HG02623 (cell line): ENCODE results near the gene WDR18.
"Not testable (repeated sequence)": the region's sequence is repeated elsewhere in the genome, so short reads cannot be mapped to it uniquely, and the experiment has no call there.

ENCODE experiments used
- ATAC-seq: cut with Tn5 transposase; IDR thresholded peaks from one replicate; pipeline ENCODE4 v1.9.1; 2021; ENCODE audit warnings: moderate library complexity; ENCODE audit not compliant: unreplicated experiment

Gene WDR18

DNA sequence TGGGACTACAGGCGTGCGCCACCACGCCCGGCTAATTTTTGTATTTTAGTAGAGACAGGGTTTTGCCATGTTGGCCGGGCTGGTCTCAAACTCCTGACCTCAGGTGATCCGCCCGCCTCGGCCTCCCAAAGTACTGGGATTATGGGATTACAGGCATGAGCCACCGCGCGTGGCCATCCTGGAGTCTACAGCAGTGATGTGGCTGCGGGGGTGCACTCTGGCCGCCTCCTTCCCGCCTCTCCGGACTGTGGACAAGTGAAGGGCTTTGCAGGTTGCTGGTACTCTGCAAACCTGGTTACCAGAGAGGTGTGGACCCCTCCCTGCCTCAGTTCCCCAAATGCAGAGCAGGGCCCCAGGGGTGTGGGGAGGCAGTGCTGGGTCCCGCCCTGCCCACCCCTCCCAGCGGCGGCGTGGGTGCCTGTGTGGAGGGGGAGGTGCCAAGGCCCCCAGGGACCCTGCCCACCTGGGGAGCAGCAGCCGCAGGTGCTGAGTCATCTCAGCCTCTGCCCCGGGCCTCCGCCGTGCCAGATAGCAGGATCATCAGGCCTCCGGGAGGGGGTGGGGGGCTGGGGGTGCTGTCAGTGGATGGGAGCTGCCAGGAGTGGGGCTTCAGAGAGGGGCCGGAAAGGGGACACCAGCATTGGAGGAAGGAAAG is 35.2 kb upstream of the WDR18 start:
- no peak for ATAC-seq

DNA sequence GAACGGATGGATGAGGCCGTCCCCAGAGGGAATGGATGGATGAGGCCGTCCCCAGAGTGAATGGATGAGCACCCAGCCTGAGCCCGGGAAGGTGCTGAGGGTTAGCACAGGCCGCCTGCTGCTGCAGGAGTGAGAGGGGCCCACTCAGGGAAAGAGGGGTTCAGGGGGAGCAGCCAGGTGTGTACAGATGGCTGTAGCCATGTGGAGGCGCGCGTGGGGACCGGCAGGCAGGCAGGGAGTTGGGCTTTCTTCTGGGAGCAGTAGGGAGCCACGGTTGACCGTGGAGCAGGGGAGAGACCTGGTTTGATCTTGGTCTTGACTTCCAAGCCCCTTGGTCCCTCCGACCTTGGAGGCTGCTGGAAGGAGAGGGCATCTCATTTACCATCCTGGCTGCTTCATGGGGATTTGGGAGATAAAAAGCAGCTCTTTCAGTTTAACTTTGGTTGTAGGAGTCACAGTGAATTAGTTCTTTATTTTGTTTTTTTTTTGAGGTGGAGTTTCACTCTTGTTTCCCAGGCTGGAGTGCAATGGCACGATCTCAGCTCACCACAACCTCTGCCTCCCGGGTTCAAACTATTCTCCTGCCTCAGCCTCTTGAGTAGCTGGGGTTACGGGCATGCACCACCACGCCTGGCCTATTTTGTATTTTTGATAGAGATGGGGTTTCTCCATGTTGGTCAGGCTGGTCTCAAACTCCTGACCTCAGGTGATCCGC is 33.6 kb upstream of the WDR18 start:
- ATAC-seq: no peak

GRCh38 chr19:952049-952679 is 32.0 kb upstream of the WDR18 start:
- no peak for ATAC-seq

DNA sequence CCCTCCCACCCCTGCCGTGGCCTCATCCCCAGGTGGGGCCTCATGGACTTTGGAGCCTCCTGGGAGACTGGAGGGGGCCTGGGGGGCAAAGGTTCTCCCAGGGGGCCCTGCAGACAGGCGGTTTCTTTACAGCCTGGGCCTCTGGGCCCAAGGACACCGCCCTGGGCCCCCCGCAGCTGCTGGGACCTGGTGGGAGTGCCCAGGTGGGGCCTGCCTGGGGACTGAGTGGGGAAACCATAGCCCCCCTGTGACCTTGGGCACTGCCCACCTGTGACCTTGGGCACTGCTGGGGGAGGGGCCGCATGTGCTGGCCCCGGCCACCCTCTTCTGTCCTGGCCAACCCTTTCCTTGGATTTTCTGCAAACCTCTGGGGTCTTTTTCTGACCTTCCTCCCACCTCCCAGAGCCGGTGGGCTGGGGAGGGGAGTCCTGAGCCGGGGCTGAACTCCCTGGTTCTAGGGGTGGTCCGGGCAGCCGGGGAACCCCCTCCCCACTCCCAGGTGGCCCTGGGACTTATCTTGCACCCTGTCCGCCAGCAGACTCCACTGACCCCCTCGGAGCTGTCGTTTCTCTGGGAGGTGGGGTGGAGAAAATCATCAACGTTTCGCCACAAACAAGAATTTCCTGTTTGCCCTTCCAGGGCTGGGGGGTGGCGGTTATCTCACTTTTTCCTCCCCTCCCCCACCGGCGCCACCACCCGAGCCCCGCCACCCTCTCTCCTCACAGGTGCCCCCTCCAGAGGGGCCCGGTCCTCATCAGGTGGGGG is 31.3 kb upstream of the WDR18 start:
- no peak for ATAC-seq

GRCh38 chr19:953445-954271 is 30.5 kb upstream of the WDR18 start:
- ATAC-seq: no peak

DNA sequence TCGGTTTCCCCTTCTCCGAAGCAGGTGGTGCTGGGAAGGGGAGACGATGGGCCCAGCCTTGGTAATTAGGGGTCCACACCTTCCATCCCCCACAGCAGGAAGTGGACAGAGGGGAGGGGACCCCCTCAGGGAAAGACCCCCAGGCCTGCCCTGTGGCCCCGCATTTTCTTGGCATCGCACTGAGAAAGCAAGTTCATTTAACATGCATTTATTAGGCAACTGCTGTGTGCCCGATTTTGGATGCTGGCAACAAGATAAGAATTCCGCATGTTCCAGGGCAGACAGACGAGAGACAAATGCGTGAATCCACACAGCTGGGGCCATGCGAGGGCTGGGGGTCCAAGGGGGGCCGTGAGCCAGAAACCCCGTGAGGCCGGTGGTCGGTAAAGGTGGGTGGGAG is 29.9 kb upstream of the WDR18 start:
- ATAC-seq: no peak

DNA sequence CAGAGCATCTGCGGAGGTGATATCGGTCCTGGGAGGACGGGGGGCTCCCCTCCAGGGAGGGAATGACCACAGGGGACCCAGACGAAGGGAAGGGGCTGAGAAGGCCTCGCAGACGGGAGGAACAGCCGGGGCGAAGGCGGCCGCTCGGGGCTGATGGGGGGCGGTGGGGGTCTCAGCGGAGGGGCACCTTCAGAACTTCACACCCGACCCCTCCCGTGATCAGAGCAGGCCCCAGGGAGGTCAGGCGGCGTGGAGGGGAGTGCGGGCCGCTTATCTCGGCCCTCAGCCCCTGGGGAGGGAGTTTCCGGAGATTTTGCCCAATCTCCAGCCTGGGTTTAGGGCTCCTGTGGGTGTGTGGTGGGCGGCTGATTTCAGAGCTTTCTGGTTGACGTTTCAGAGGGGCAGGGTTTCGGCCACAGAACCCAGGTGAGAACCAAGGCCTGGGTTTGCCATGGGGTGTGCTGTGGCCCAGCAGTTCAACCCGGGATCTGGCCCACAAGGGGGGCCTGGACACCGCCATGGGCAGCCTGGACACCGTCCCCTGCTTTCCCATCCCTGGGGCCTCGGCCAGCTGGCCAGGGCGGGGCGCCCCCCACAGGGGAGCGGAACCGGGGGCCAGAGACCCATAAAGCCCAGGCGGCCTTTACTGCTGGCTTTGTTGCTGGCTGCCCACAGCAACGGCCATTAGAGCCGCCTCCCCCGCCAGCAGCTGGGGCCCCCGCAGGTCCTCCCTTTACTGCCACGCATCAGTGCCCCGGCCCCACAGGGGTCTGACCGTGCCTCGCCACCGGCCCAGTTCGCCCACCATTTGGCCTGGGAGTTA is 29.3 kb upstream of the WDR18 start:
- no peak for ATAC-seq

GRCh38 chr19:955803-956765 is 28.1 kb upstream of the WDR18 start:
- no peak for ATAC-seq

- ATAC-seq: no peak
Measured at GRCh38 chr19:956766-957440, 27.2 kb upstream of the WDR18 start.

DNA sequence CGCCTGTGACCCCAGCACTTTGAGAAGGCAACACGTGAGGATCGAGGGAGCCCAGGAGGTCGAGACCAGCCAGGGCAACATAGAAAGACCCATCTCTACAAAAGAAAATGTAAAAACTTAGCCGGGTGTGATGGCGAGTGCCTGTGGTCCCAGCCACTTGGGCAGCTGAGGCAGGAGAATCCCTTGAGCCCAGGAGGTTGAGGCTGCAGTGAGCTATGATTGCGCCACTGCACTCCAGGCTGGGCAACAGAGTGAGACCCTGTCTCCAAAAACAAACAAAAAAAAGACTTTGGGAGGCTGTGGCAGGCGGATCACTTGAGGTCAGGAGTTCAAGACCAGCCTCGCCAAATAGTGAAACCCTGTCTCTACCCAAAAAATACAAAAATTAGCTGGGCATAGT is 26.6 kb upstream of the WDR18 start:
- not testable (repeated sequence) for ATAC-seq

DNA sequence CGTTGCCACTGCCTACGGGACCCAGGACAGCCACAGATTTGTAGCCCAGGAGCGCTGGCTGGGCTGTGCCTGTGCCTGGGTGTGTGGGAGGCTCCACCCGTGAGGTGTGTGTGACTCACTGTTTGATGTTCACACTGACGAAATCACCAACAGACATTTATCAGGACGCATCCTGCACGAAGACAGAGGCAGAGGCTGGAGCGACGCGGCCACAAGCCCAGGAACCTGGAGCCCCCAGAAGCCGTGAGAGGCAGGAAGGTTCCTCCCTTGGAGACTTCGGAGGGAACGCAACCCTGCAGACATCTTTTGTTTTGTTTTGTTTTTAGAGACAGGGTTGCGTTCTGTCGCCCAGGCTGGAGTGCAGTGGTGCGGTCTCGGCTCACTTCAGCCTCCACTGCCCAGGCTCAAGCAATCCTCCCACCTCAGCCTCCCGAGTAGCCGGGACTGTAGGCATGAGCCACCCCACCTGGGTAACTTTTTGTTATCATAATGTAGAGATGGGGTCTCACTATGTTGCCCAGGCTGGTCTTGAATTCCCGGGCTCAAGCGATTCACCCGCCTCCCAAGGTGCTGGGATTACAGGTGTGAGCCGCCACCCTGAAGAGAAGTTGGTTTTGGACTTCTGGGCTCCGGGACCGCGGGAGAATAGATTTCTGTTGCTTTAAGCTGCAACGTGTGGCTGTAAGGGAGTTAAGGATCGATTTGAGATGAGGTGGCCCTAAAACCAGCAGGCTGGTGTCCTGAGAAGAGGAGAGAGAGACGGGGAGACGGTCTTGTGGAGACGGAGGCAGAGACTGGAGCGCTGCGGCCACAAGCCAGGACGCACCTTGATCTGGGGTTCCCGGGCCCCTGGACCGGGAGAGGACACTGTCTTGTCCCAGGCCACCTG is 24.9 kb upstream of the WDR18 start:
- ATAC-seq: no peak

- ATAC-seq: no peak
Measured at GRCh38 chr19:960020-960419, 24.1 kb upstream of the WDR18 start.

DNA sequence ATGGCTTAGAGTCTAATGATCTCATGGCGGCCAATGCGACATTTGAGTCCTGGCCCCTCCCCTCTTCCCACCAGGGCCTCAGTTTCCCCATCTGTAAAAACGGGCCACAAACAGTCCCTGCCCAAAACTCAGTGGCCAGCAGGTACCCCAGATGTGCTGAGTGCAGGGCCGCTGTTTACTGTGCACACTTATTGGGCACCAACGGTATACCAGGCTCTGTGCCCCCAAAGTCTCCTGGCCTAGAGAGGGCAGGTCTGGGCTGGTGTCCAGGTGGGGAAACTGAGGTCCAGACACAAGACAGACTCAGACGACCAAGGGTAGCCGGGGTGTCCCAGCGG is 23.6 kb upstream of the WDR18 start:
- no peak for ATAC-seq

DNA sequence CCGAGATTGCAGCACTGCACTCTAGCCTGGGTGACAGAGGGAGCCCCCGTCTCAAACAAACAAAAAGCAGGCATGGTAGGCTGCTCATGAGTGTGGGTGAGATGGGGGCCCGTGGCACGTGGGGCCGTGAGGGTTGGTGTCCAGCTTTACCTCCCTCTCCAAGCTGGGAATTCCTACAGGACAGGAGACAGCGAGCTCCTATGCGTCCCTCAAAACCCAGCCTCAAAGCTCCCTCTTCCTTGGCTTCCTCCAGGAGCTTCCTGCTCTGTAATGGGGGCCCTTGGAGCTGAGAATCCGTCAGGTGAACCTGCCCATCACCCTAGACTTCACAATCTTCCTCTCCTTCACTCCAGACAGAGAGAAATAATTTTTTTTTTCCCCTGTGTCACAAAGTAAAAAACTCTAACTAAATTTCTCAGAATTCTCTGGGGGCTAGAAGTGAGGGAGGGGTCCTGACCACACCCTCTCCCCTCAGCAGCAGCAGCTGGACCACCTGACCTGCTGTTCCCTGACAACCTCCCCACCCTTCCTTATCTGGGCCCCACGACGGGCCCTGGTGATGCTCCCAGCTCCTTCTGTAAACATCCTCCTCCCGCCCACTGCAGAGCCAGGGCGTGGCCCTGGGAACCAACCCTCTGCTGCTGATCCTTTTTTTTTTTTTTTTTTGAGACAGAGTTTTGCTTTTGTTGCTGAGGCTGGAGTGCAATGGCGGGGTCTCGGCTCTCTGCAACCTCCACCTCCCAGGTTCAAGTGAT is 22.1 kb upstream of the WDR18 start:
- no peak for ATAC-seq

DNA sequence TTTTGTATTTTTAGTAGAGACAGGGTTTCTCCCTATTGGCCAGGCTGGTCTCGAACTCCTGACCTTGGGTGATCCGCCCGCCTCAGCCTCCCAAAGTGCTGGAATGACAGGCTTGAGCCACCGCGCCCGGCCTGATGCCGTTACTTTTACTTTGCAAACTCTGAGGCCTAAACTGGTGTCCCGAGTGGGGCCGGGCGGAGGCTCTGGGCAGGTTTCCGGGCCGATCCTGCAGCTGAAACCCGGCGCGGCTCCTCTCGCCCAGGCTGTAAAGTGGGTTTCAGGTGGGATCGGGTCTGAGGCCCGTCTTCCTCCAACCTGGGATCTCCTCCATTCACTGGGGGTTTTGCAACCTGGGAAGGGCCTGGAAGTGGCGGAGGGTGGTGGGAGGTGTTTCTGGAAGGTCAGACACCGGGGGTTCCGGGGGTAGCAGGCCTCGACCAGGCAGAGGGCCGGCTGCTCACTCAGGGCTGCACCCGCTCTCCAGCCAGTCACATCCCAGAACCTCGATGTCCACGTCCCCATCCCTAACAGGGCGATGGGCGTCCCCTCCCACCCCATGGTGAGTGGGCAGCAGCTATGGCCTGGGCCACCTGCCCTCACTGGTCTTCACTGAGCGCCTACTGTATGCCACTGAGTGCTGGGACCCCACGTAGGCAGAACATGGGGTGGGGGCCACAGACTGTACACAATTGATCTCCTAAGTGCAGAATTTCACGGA is 21.3 kb upstream of the WDR18 start:
- no peak for ATAC-seq

DNA sequence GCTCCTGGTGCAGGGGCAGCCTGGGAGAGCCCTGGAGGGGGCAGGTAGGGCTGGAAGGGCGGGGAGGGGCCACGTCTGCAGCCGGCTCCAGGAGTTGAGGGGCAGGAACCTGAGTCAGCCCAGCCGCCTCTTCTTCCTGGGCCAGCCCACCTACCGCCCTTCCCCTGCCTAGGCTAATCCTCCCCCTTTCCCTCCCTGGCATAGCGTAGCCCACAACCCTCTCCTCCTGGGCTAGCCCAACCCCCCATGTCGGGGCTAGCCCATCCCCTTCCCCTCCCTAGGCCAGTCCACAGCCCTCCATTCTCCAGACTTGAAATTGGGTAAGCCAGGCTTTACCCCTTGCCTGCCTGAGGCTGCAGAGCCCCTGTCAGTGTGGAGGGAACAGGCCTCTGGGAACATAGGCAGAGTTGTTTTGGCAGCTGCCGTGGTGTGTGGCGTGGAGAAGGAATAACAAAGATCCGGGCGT is 20.6 kb upstream of the WDR18 start:
- no peak for ATAC-seq
